ENCODE results near the gene RCAN2.

GRCh38 chr6:46189726-46190125, 301.5 kb downstream of the RCAN2 start:
- no peak for TF ChIP-seq CTCF (conservative IDR thresholded peaks at IDR 0.05; ENCODE audit: low read length)
- TF ChIP-seq EZH2phosphoT487 (IDR thresholded peaks at IDR 0.05; ENCODE audit: borderline replicate concordance, low read depth, low read length) = no peak

All from OCI-LY7 (cell line).